Endodermal cell (in vitro differentiated cells): ENCODE results near the gene ATP8B4. TPM values are rescaled to one million over a fixed set of nuclear protein-coding genes. Genes with fewer than 3 reads are reported as not detected.

Experiments used
- DNase-seq: peaks from one replicate; pipeline ENCODE4 v3.0.0-alpha.2; 2017
- H3K27ac ChIP-seq: 2 replicates; pipeline ENCODE4 v1.5.1; 2013; ENCODE audit warnings: mild to moderate bottlenecking, low read depth, low read length, moderate library complexity
- H3K27me3 ChIP-seq: 2 replicates; pipeline ENCODE4 v1.6.1; 2013; ENCODE audit warnings: mild to moderate bottlenecking, low read length, moderate library complexity; ENCODE audit not compliant: insufficient read depth, control insufficient read depth, poor library complexity, severe bottlenecking
- H3K36me3 ChIP-seq: 2 replicates; pipeline ENCODE4 v1.7.0; 2013; ENCODE audit warnings: mild to moderate bottlenecking, low read length, moderate library complexity; ENCODE audit not compliant: control insufficient read depth, insufficient read depth
- H3K4me1 ChIP-seq: one replicate; pipeline ENCODE4 v1.7.0; 2013; ENCODE audit warnings: low read length; ENCODE audit not compliant: control insufficient read depth, insufficient read depth
- H3K4me3 ChIP-seq: 2 replicates; pipeline ENCODE4 v1.5.1; 2013; ENCODE audit warnings: mild to moderate bottlenecking, low read length, moderate library complexity
- H3K9ac ChIP-seq: 2 replicates; pipeline ENCODE4 v1.6.1; 2013; ENCODE audit warnings: mild to moderate bottlenecking, low read length, moderate library complexity; ENCODE audit not compliant: poor library complexity, severe bottlenecking; ENCODE audit errors: extremely low read depth
- H3K9me3 ChIP-seq: 2 replicates; pipeline ENCODE4 v1.6.1; 2013; ENCODE audit warnings: mild to moderate bottlenecking, low read length, moderate library complexity; ENCODE audit not compliant: control insufficient read depth
- H3K27ac Mint-ChIP-seq: 2 replicates; pipeline ENCODE4 v1.8.0; 2020; ENCODE audit warnings: mixed read lengths
- H3K27me3 Mint-ChIP-seq: 2 replicates; pipeline ENCODE4 v1.8.0; 2021; ENCODE audit warnings: mild to moderate bottlenecking, mixed read lengths; ENCODE audit not compliant: insufficient read depth
- H3K36me3 Mint-ChIP-seq: 2 replicates; pipeline ENCODE4 v1.8.0; 2020; ENCODE audit warnings: low read depth, mixed read lengths
- H3K4me1 Mint-ChIP-seq: 2 replicates; pipeline ENCODE4 v1.8.0; 2020; ENCODE audit warnings: mixed read lengths
- H3K4me3 Mint-ChIP-seq: 2 replicates; pipeline ENCODE4 v1.8.0; 2020; ENCODE audit warnings: mild to moderate bottlenecking, moderate library complexity, mixed read lengths
- H3K9me3 Mint-ChIP-seq: 2 replicates; pipeline ENCODE4 v1.8.0; 2020; ENCODE audit warnings: mild to moderate bottlenecking, mixed read lengths
- whole genome bisulfite sequencing, 2 experiments: methylation state at CpG; one replicate each; pipeline versions ENCODE4 v1.1.5 to v1.1.7; 2013; ENCODE audit warnings: missing lambda C conversion rate in 2 of 2, mixed read lengths in 1 of 2; ENCODE audit not compliant: insufficient coverage in 1 of 2, insufficient read length in 1 of 2; 5-methylcytosine and 5-hydroxymethylcytosine counted together
- total RNA-seq, 2 donors: library from RNA; stranded (reverse); fragmentation: NEBNext Ultra II Directional in 1 of 2; extraction: Animal tissue kit (Norgen Biotek cat#: 25700) in 1 of 2; gene quantifications; 2 replicates in 1 of 2; 3 replicates in 1 of 2; pipeline ENCODE4 v1.2.1, GENCODE V29; 2021
- TF ChIP-seq, protein P1 (sequence below): fragments of 200-600 bp; sonication (generic); conservative IDR thresholded peaks from 2 replicates; pipeline ENCODE4 v1.5.0; 2021; ENCODE audit warnings: antibody characterized with exemption, mild to moderate bottlenecking

The ATP8B4 gene
- total RNA-seq, 2 donors from 2014 or later = 0.64 to 0.95 TPM

GRCh38 chr15:50166216-50166615, 47.2 kb upstream of the ATP8B4 start:
- Histone ChIP-seq H3K4me3 (peak overlapping the region; percentile 24), H3K27me3 (no peaks in the 10 kb centered on the region), H3K36me3 (no peaks in the 10 kb centered on the region), H3K9ac (no peak overlapping the region), H3K27ac (no peak overlapping the region), H3K9me3 (peaks cover 8% of the 10 kb centered on the region), H3K4me1 (peaks cover 8% of the 10 kb centered on the region)
- Mint-ChIP-seq H3K4me3 (no peak overlapping the region), H3K9me3 (peaks cover 30% of the 10 kb centered on the region), H3K4me1 (peaks cover 13% of the 10 kb centered on the region), H3K27me3 (no peaks in the 10 kb centered on the region), H3K27ac (no peak overlapping the region), H3K36me3 (peaks cover 3% of the 10 kb centered on the region)
- no peak for DNase-seq
- 80% methylated on average over 1 of the region's 1 CpG; no CpG with 5 or more reads in 1 of the 2 experiments for WGBS, 2 experiments
- TF ChIP-seq, protein P1, sequence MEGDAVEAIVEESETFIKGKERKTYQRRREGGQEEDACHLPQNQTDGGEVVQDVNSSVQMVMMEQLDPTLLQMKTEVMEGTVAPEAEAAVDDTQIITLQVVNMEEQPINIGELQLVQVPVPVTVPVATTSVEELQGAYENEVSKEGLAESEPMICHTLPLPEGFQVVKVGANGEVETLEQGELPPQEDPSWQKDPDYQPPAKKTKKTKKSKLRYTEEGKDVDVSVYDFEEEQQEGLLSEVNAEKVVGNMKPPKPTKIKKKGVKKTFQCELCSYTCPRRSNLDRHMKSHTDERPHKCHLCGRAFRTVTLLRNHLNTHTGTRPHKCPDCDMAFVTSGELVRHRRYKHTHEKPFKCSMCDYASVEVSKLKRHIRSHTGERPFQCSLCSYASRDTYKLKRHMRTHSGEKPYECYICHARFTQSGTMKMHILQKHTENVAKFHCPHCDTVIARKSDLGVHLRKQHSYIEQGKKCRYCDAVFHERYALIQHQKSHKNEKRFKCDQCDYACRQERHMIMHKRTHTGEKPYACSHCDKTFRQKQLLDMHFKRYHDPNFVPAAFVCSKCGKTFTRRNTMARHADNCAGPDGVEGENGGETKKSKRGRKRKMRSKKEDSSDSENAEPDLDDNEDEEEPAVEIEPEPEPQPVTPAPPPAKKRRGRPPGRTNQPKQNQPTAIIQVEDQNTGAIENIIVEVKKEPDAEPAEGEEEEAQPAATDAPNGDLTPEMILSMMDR = no peak

- no peak overlapping the region for H3K4me3 ChIP-seq
- H3K4me1 Mint-ChIP-seq = peaks cover 13% of the 10 kb centered on the region
- H3K27me3 Mint-ChIP-seq = no peaks in the 10 kb centered on the region
- peaks cover 8% of the 10 kb centered on the region for H3K4me1 ChIP-seq
- H3K9me3 ChIP-seq = no peaks in the 10 kb centered on the region
- H3K27ac ChIP-seq = no peak overlapping the region
- DNase-seq = no peak
- TF ChIP-seq, protein P1 = no peak
- peaks cover 3% of the 10 kb centered on the region for H3K36me3 Mint-ChIP-seq
- WGBS, 2 experiments = 92 to 93% methylated on average over 1 of the region's 1 CpG
- no peak overlapping the region for H3K9ac ChIP-seq
- no peaks in the 10 kb centered on the region for H3K36me3 ChIP-seq
- peaks cover 22% of the 10 kb centered on the region for H3K9me3 Mint-ChIP-seq
- no peak overlapping the region for H3K4me3 Mint-ChIP-seq
- H3K27ac Mint-ChIP-seq = no peak overlapping the region
- no peaks in the 10 kb centered on the region for H3K27me3 ChIP-seq
These were observed 45.4 kb upstream of the ATP8B4 start for GRCh38 chr15:50164458-50164857.

DNA sequence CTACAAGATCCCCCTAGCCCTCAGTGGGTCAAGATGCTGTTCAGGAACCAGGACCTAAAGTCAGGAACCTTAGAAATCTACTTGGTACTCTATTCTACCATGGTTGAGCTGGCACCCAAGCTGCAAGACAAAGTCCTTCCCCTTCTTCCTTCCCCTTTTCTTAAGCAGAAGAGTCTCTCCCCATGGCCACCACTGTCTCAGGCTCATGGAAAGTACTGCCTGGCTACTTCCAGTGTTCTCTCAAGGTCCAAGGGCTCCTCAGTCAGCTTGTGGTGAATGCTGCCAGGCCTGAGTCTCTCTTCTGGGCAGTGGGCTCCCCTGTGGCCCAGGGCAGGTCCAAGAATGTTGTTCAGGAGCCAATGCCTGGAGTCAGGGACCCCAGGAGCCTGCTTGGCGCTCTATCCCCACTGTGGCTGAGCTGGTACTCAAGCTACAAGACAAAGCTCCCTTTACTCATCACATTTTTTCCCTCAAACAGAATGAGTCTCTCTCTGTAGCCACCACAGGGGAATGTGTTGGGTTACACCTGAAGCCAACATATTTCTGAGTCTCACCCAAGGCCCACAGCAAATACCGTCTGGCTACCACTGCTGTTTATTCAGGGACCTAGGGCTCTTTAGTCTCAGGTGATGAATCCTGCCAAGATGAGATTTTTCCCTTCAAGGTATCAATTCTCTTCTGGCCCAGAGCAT, 44.8 kb upstream of the ATP8B4 start:
- DNase-seq = no peak
- H3K27ac ChIP-seq = no peak overlapping the region
- H3K9ac ChIP-seq = no peak overlapping the region
- no peaks in the 10 kb centered on the region for H3K27me3 Mint-ChIP-seq
- 75 to 78% methylated on average over 2 of the region's 2 CpGs for WGBS, 2 experiments
- no peak overlapping the region for H3K4me3 Mint-ChIP-seq
- H3K27ac Mint-ChIP-seq = no peak overlapping the region
- no peaks in the 10 kb centered on the region for H3K9me3 ChIP-seq
- H3K36me3 ChIP-seq = no peaks in the 10 kb centered on the region
- TF ChIP-seq, protein P1 = no peak
- no peaks in the 10 kb centered on the region for H3K27me3 ChIP-seq
- H3K4me1 ChIP-seq = peaks cover 8% of the 10 kb centered on the region
- peaks cover 11% of the 10 kb centered on the region for H3K4me1 Mint-ChIP-seq
- H3K9me3 Mint-ChIP-seq = peaks cover 22% of the 10 kb centered on the region
- no peak overlapping the region for H3K4me3 ChIP-seq
- H3K36me3 Mint-ChIP-seq = peaks cover 3% of the 10 kb centered on the region
